ENCODE data around the gene RAD51AP2.

The RAD51AP2 gene

DNA sequence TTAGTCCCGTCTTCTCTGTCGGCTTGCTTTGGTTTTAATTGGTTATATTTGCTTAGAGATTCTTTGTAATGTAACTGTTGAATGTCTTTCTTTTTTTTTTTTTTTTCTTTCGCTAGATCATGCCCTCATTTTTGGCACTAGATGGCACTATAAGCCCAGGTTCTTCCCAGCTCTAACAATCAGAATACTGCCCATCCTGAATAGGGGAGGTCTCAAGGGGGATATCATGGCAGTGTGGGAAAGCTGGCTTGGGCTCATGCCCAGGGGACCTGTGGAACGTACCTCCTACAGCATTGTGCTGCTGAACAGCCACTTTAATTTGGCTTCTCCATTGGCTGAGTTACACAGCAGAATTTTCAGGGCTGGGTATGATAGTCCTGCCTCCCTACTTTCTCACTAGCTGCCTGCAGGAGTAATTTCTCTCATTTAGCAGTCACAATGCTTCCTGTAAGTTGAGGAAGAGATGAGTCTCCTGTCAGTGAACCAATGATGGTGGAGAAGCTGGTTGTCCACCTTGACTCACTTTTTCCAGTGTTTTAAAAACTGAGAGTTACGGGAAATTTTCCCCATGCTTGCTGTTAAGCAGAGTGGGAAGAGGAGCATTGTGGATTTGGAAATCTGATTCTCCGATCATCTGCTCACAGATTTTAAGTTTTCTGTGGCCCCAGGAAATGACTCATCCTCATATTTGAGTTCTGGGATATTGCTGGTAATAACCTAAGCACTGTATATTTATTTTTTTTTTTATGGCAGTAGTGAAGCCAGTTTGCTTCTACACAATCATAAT lies 47.2 kb downstream of the RAD51AP2 start:
- DNase-seq (ENCODE audit: low read depth in 3 of 3), result no peak

DNA sequence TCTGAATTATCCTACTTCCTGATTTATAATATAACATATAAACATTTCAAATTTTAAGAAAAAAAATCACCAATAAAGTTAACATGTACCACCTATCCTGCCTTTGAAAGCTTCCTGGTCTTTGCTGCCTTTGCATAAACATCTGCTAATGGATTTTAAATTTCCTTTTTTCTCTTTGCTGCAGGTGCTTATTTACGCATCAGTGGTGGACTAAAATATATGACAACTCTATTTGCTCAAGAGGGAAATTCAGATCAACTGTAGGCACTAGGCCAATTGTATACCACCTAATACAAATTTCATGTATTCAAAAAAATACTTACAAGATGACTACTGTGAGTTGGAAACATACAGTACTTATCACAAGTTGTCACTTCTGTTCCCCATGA lies 57.2 kb downstream of the RAD51AP2 start:
- no peak for DNase-seq (ENCODE audit: low read depth in 3 of 3)
